ENCODE results near the gene C19orf81. TPM values are rescaled to one million over a fixed set of nuclear protein-coding genes. Genes with fewer than 3 reads are reported as not detected.

Gene C19orf81
- total RNA-seq, 1 experiment from 2014 or later = 14.5 TPM

- ChIA-PET POLR2A (no interaction called here), CTCF (no interaction called here)
Measured at GRCh38 chr19:50628551-50628950, 20.7 kb upstream of the C19orf81 start.

More at GRCh38 chr19:50628551-50628950, 20.7 kb upstream of the C19orf81 start:
- RAD21 ChIA-PET (ENCODE audit: low non-redundant PET in 1 of 2, low total read pairs in 2 of 2, uncharacterized antibody in 2 of 2, unreplicated experiment in 2 of 2) = no interaction called here
- Histone ChIP-seq H4K20me1 (ENCODE audit: insufficient read depth) (no peaks in the 10 kb centered on the region), H3K36me3 (ENCODE audit: control insufficient read depth in 1 of 2, insufficient read depth in 2 of 2, low read length in 2 of 2) (no peaks in the 10 kb centered on the region), H3K27me3 (ENCODE audit: insufficient read depth, low read length) (no peaks in the 10 kb centered on the region), H3K4me1 (ENCODE audit: control insufficient read depth in 1 of 2, insufficient read depth in 2 of 2, low read length in 2 of 2) (no peaks in the 10 kb centered on the region), H3K9me2 (ENCODE audit: insufficient read depth) (no peaks in the 10 kb centered on the region), H3K9ac (ENCODE audit: low read length) (no peak overlapping the region), H3K4me3 (replicated peaks in 1 of 2; ENCODE audit: low read depth in 1 of 2, low read length in 2 of 2) (no peak overlapping the region), H3K27ac (ENCODE audit: low read depth, low read length) (no peak overlapping the region), H3K79me2 (ENCODE audit: insufficient read depth, low read length) (no peaks in the 10 kb centered on the region), H3K9me3 (ENCODE audit: control insufficient read depth in 1 of 2, insufficient read depth in 1 of 2, low read depth in 1 of 2, low read length in 2 of 2) (peaks cover 0 to 4% of the 10 kb centered on the region in 2 experiments; a peak in 2 of 4 replicates), H3K4me2 (ENCODE audit: low read length) (no peak overlapping the region), H2AFZ (ENCODE audit: low read depth, low read length, poor library complexity, severe bottlenecking) (no peak overlapping the region)
- TF ChIP-seq RAD21 (IDR thresholded peaks at IDR 0.05; ENCODE audit: low read depth) = no peak
- no peak for TF ChIP-seq CEBPB (IDR thresholded peaks at IDR 0.05; ENCODE audit: low read depth)
- TF ChIP-seq SRF (IDR thresholded peaks at IDR 0.05; ENCODE audit: low read depth) = no peak
- no peak for TF ChIP-seq TCF7L2 (IDR thresholded peaks at IDR 0.05; ENCODE audit: borderline replicate concordance, extremely low read depth, insufficient read depth, insufficient read length)
- TF ChIP-seq EZH2phosphoT487 (IDR thresholded peaks at IDR 0.05; ENCODE audit: borderline replicate concordance) = no peak
- TF ChIP-seq JUND (IDR thresholded peaks at IDR 0.05) = no peak
- no peak for TF ChIP-seq SIN3A (IDR thresholded peaks at IDR 0.05; ENCODE audit: low read depth)
- no peak for TF ChIP-seq MAX (IDR thresholded peaks at IDR 0.05)
- TF ChIP-seq CBX3 (IDR thresholded peaks at IDR 0.05; ENCODE audit: low read depth) = no peak
- no peak for TF ChIP-seq ATF3 (IDR thresholded peaks at IDR 0.05)
- no peak for TF ChIP-seq YY1 (IDR thresholded peaks at IDR 0.05; ENCODE audit: extremely low read depth, insufficient replicate concordance, low read depth, low read length)
- no peak for TF ChIP-seq ELF1 (IDR thresholded peaks at IDR 0.05; ENCODE audit: borderline replicate concordance, low read depth)
- no peak for TF ChIP-seq CTCF (IDR thresholded peaks at IDR 0.05 in 2 of 3, conservative IDR thresholded peaks at IDR 0.05 in 1 of 3; ENCODE audit: borderline replicate concordance in 1 of 3, insufficient read depth in 1 of 3, low read depth in 2 of 3, low read length in 2 of 3)
- TF ChIP-seq EGR1 (IDR thresholded peaks at IDR 0.05; ENCODE audit: low read depth) = no peak
- TF ChIP-seq EZH2 (IDR thresholded peaks at IDR 0.05) = no peak
- TF ChIP-seq POLR2AphosphoS5 (IDR thresholded peaks at IDR 0.05; ENCODE audit: low read depth, low read length) = no peak
- no peak for TF ChIP-seq ZBTB33 (IDR thresholded peaks at IDR 0.05; ENCODE audit: extremely low read depth, insufficient replicate concordance, low read length)
- no TSS peak for BruUV-seq (replicated peaks)
- DNase-seq (ENCODE audit: low read depth, low spot score) (no peak), ATAC-seq (no peak)
- intact Hi-C loops (cut with micrococcal nuclease) = no loop called here

All from HCT116 (cell line).